GM19463 (cell line): ENCODE data around the gene SULT1C2.
"Not testable (repeated sequence)": the region's sequence is repeated elsewhere in the genome, so short reads cannot be mapped to it uniquely, and the experiment has no call there.

Experiments used
- ATAC-seq: cut with Tn5 transposase; IDR thresholded peaks from one replicate; pipeline ENCODE4 v1.9.1; 2021; ENCODE audit warnings: mild to moderate bottlenecking, moderate library complexity; ENCODE audit not compliant: unreplicated experiment

SULT1C2 gene

DNA sequence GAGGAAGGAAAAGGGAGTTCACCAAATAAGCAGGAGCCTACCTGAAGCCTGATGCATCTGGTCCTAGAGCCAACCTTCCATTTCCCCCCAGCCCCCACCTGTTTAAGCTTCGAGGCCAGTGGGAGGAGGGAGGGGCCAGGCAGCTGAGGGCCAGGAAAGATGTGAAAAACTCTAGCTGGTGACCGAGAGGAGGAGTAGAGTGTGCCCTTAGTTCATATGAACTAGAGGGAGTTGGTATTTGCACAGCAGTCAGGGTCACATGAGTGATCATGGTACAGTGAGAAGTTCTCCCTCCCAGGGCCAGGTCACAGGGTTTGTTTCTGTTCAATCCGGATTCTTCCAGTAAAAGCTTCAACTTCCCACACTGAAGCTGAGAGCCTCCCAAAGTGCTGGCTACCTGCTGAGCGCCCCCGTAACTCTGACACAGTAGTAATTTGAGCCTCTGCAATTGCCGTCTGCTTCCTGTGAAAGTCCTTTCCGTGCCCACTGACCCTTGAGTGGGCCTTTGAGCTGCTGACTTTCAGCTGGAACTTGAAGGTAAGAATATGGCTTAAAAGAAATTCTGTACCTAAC is at the start of gene SULT1C2:
TSS of gene SULT1C2 (plus strand) at position 362 of the 573 bp plus-strand sequence. CDS start 4,773 bp downstream, outside the sequence.
- ATAC-seq: no peak

DNA sequence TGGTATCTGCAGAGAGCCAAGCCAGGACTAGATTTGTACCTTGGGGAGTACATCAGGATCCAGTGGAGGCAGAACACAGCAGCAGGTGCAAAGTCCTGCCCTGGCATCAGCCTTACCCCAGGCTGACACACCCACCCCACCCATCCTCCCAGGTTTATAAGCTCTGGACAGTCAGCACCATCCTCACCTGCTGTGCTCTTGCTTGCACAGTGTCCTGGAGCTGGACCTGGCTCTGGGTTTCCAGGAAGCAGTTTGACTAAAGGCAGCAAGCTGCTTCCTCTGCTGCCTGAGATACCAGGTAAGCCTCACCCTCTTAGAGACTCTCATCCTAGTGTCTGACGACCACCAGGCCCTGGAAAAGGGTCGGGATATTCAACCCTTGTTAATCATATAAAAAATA is 48.9 kb upstream of the SULT1C2 start, which contains the start of gene SULT1C3:
TSS of gene SULT1C3 (plus strand) at position 183 of the 400 bp plus-strand sequence. CDS start 7,227 bp downstream, outside the sequence.
- no peak for ATAC-seq

DNA sequence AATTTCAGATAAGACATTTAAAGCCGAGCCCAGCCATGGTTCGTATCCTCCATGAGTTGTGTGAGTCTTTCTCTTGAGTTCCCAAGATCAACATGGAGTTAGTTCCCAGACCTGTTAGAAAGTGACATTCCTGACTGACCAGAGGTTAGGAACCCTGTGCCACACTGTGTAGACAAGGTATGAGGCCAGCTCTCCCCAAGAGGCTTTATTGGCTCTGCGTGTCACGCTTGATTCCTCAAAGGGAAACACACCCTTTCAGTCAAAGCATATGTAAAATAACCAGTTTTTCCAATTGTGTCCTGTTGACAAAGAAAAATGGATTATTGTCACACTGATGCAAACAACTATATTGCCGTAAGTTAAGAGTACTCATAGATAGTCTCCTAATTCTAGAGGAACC is 47.7 kb upstream of the SULT1C2 start:
- ATAC-seq: no peak

DNA sequence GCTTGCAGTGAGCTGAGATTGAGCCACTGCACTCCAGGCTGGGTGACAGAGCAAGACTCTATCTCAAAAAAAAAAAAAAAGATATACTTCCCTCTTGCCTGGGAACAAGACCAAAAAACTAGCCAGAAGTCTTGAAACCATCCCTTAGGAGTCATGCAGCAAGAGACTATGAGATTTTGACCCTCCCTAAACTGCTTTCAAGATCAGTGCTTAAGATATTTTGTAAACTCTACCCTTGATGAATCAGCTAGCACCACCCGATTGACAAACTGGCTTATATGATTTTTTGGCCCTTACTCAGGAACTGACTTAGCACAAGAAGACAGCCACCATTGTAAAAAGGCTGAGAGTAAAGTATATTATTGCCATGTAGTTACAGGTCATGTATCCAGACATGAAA is 45.1 kb upstream of the SULT1C2 start:
- no peak for ATAC-seq

DNA sequence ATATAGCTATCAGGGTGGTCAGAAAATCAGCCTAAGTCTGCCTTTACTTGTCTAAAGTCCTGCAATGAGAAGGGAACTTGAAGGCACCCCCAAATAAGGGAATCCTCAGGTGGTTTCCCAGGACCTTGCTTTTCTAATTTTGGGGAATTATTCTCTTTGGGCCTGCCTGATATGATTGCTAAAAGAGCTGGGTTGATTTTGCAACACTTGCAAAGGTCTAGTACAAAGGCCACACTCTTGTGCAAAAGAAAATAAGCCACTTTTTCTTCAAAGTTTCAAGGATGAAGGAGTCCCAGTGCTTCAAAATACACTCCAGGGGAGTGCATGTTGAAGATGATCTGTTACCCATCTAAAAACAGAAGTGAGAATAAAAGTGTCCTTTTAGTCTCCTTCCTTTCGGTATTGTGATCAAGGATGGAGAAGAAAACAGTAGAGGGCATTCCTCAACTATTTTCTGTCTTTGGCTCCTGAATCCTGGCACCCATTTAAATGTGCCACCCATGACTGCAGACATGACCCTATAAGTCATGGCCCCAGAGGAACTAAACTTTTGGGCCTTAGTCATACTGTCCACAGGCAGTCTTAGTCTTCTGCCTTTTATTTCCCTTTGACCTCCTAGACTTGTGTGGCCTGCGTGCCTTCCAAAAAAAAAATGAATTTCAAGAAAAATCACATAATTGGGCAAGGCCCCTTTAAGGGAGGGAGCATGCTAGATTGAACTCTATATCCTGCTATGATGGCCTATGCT is 43.9 kb upstream of the SULT1C2 start:
- no peak for ATAC-seq

DNA sequence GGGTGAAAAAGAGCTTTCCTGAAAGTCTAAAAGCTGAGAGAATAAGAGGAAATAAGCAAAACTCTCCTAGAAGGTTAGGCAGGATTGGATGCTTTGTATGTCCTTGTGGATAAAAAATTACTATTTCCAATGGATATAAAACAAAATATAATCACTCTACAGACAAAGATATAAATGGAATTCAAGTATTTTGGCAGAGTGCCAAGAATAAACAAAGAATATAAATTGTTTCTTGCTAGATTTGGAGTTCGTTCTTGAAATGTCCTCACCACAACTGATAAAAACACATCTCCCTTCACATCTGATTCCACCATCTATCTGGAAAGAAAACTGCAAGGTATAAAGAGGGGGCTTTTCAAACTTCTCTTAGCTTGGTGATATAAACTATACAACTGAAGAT is 35.6 kb upstream of the SULT1C2 start:
- no peak for ATAC-seq

DNA sequence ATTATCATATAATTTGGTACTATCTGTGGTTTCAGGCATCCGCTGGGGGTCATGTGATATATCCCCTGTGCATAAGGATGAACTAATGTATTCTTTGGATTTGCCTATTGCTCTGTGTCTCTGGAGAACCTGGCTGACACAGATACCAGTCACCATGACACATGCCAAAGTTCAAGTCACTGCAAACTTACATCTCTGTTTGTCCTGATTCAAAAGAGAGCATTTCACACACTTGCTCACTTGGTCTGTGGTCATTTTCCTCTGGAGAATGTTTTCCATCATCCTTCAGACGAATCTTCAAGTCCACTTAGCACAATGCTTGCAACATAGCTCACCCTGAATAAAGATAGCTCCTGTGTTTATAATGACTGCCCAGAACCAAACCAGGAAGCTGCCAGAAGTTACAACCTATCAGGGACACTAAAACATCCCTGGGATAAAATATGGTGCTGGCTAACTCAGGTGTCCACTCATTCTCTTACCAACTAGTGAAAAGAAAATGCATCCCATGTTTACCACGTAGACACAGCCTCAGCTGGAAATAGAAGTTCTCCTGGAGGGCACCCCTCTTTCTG is 30.9 kb upstream of the SULT1C2 start:
- no peak for ATAC-seq

DNA sequence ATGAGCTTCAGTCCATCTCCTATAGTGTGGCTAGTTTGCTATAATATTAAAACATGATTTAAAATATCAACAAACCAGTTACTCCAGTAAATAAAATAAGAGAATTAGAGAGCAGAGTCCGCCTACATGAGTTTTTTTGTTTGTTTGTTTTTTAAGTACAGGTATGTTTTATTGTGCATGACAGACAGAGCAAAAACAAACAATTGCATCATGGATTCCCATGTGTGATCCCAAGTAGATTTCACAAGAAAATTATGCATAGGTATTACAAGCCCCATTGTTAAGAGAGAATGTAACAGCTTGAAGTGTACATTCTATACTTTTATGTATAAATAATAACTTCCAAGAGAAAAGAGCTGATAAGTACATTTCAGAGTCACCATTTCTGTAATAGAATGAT is 27.9 kb upstream of the SULT1C2 start:
- no peak for ATAC-seq

DNA sequence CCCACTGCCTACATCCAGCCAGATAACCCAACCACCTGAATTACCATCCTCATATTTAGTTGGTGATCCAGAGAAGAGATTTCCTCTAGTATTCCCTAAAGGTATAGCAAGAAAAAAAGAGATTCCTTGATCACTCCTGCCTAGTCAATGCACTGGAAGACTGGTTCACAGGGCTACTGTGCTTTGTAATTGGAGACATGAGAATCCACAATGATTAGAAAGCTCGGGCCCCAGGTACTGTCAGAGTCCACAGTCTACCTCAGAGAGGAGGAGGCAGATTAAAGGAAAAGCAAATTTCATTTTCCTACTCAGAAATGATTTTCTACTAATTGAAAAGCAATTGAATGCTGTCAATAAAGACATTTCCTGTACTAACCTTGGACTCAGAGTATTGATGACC is 26.7 kb upstream of the SULT1C2 start:
- ATAC-seq: no peak

DNA sequence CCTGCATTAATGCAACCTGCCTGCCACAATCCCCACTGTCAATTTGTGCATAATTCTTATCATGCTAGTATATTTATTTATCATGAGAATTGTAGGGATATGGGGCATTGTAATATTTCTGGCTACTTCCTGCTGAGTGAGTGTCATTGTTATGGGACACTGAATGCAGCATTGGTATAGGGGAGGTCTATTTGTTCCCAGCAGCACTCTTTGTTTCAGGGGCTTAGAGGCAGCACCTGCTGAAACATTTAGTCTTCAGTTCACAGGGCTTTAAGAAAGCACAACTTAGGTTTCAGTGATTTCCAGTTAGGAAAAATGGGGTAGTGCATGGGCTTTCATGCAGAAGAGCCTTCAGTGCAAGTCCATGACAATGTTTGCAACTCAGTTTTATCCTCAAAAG is 25.3 kb upstream of the SULT1C2 start:
- no peak for ATAC-seq

DNA sequence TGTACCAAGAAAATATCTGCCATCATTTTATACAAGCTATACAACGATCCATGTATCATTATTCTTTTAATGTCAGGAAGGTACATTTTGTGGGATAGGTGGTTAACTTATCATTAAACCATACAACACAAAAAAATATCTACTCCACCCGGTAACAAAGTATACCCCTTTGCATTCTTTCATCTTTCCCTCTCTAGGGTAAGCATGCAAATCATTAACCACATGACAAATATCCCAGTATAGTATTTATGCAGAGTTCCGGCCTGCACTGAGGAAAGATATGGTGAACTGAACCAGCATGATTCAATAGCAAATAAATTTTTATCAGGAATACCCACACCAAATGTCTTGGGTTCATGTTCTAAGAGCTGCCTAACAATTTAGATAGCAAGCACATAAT is 22.5 kb upstream of the SULT1C2 start:
- no peak for ATAC-seq

DNA sequence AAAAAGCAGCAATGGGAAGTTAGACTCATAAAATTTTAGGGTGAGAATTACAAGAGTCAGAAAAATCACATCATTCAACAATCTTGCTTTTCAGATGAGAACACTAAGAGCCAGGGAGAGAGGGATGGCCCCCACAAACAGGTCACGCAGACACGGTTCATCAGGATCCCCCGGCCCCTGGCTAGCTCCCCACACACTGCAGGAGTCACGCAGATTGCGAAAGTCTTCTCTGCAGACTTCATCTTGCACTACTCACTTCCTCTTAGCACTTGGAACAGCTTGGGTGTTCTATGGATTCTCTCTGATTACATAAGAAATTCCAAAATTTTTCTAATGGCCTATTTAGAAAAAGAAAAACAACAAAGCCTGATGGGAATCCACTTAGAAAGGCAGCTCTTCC is 21.6 kb upstream of the SULT1C2 start:
- no peak for ATAC-seq

DNA sequence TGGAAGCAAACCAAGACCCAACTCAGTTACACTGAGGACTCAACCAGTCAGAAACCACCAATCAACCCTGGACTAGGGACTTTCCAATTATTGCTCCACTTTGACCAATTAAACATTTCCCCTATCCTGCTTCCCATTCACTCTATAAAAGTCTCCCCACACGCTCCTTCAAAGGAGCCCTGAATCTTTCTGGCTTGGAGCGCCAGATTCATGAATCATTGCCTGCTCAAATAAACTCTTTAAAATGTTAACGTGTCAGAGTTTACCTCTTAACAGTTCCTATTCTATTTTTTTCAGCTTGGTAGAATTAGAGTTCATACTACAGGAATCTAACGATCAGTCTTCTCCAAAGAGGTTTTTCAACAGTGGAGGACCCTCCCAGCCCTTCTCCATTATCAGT is 20.7 kb upstream of the SULT1C2 start:
- ATAC-seq: no peak

DNA sequence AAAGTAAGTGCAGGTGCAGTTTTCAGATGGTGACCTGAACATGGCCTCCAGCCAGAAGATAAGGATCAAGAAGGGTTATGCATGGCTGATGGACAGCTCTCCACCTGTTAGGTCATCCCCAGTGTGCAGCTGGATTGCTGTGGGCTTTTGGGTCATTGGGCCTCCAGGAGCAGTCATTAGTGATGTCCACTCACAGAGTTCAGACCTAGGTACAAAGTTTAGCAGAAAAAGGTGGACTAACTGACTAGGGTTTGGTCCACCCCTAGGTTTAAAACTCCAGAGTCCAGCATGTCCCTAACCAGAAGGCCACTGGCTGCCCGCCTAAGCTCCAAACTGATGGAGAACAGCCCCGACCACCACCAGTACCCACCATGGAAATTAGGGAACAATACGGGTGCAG is 18.3 kb upstream of the SULT1C2 start:
- no peak for ATAC-seq

DNA sequence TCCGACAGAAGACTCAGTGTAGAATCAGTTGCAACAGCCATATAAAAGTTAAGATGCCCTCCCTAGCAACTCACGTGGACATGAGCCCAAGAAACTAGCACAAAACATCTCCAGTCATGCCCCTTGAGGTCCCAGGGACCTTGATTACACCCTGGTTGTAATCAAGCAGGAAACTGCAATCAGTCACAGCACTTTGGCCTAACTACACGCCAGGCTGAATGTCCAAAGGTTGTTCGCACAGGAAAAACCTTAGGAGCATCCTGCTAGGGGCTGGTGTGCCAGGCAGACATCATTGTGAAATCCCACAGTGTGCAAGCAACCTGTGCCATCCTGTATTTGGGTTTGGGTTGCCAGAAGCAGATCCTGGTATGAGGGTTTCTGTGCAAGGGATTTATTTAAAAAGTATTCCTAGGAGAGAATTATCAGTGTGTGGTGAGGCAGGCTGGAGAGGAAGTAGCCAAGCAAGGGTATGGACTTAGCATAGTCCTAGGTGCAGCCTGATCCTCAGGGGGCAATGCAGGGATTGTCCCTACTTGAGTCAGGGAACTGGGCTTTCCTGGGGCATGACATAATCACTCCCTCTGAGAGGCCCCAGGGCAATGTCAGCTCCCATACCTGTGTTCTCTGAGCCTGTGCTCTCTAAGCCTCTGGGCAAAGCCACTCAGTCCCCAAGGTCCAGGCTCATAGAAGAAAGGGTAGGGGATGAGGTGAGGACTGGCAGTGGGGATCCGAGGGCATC is 17.8 kb upstream of the SULT1C2 start:
- ATAC-seq: no peak

DNA sequence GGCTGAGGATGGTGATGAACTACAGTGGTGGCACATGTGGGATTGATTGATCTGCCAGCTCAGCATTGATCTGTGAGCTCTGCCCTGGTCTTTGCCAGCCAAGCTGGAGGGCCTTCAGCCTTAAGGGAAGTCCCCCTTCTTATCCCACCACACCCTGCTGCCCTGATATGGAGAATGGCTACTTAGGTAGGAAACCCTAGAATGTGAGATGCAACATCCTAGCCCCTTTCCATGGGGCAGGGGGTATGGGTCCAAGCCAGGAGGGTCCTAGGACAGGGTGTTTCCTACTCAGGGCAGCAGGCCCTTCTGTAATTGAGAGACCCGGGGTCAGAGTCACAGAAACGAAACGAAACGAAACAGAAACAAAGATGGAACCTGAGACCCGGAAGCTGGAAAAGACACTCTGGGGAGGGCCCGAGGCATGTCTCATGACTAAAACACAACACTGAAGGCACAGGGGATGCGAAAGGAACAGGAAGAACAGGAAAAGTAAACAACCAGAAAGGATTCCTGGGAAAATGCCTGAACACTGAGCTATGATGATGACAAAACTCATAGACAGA is 16.9 kb upstream of the SULT1C2 start:
- no peak for ATAC-seq

DNA sequence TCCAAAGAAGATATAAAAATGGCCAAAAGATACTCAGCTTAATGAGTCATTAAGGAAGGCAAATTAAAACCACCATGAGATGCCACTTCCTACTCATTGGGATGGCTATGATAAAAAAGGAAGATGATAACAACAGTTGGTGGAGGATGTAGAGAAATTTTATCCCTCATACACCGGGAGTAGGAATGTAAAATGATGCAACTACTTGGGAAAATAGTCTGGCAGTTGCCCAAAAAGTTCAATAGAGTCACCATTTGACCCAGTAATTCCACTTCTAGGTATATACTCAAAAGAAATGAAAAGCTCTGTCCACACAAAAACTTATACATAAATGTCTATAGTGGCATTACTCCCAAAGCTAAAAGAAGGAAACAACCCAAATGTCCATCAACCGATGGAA is 10.1 kb upstream of the SULT1C2 start:
- no peak for ATAC-seq

DNA sequence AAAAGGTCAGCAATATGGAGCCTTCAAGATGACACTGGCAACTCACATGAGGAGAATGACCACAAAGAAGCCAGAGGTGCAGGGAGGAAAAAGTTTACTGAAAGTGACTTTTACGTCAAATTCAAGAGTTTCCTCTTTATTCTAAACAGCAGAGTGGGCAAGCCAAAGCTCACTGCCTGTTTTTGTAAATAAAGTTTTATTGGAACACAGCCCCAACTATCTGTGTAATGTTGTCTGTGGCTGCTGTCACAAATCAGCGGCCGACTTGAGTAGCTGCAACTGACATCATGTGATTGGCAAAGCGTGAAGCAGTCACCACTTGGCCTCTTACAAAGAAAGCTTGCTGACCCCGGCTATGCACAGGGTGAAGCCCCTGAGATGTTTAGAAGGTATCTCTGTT is 9.2 kb upstream of the SULT1C2 start:
- no peak for ATAC-seq

DNA sequence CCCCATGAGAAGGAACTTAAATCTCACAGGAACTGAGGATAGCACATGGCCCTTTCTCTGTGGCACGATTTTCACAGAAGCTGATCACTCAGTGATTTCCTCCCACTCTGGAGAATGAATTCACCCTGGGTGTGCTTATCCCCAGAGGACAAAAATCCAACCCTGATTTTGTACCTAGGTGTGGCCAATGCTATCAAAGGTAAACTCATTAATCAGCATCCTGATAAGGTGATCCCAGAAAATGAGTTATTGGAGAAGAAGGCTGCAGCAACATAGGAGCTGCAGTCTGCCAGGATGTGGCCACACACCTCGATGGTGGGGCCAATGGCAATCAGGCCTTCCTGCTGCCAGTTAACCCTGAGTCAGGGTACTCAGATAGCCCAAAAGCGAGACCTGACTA is 8.2 kb upstream of the SULT1C2 start:
- no peak for ATAC-seq

DNA sequence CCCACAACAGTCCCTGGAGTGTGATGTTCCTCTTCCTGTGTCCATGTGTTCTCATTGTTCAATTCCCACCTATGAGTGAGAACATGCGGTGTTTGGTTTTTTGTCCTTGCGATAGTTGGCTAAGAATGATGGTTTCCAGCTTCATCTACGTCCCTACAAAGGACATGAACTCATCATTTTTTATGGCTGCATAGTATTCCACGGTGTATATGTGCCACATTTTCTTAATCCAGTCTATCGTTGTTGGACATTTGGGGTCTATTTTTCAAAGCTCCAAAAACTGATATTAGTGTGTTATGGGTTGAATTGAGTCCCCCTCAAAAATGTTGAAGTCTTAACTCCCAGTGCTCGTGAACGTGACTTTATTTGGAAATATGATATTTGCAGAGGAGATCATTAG is 4.1 kb upstream of the SULT1C2 start:
- ATAC-seq: not testable (repeated sequence)

DNA sequence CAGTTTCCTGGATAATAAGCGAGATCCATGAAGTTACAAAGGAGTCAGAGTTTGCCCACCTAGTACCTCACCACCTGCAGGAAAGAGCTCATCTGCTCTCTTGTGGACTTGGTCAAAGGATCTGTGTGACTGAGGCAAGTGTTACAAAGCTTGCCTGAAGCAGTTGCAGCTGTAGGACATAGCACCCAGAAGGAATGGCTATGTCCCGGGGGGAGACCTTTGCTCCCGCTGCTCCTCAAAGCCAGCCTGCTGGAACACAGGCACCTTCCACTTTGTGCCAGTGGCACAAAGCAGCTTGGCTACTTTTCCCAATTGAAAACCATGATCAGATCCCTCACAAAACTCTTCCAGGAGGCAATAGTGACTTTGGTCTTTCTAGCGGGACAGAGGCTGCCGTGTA is 3.1 kb upstream of the SULT1C2 start:
- no peak for ATAC-seq
